ENCODE results near the gene DKC1.
"Not testable (repeated sequence)": the region's sequence is repeated elsewhere in the genome, so short reads cannot be mapped to it uniquely, and the experiment has no call there.

Gene DKC1

DNA sequence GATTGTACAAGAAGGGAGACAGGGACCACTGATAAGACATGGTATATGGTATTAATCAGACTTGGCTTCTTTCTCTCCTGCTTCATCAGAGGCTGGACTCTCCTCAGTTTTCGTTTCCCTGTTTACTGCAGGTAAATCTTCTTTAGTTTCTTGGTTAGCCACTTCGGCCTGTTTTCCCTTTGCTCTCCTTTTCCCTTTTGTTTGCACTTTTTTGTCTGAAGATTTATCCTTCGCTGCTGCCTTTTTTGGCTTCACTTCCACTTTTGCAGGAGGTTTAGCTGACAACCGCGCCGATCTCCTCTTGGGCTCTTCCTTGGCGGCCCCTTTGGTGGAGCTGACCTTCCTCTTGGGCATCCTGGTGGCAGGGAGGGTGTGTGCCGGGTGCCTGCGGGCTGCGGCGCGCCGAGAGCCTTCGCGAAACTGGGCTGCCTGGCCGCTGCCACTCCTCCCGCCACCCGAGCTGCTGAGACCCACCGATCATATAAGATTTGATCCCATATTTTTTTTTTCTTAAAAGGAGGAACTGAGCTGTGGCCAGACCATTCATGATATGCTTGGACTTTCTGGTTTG is 54.5 kb downstream of the DKC1 start:
- not testable (repeated sequence) for DNase-seq (ENCODE audit: low read depth in 2 of 3, low spot score in 2 of 3)

GRCh38 chrX:154818916-154819770 is 56.5 kb downstream of the DKC1 start:
- no peak for DNase-seq (ENCODE audit: low read depth in 2 of 3, low spot score in 2 of 3)

GRCh38 chrX:154819771-154820341 is 57.2 kb downstream of the DKC1 start:
- no peak for DNase-seq (ENCODE audit: low read depth in 2 of 3, low spot score in 2 of 3)

DNA sequence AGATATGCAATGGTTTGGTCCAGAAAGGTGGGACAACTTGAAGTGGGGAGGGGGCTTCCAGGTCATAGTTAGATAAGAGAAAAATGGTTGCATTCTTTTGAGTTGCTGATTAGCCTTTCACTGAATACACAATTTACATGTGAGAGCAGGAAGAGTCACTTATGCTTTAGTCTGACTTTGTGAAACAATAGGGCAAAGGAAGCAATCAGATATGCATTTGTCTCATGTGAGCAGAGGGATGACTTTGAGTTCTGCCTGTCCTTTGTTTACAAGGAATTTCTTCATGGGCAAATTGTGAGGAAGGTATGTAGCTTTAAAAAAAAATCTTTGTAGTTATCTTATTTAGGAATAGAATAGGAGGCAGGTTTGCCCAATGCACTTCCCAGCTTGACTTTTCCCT is 58.9 kb downstream of the DKC1 start:
- DNase-seq (ENCODE audit: low read depth in 2 of 3, low spot score in 2 of 3) = no peak

DNA sequence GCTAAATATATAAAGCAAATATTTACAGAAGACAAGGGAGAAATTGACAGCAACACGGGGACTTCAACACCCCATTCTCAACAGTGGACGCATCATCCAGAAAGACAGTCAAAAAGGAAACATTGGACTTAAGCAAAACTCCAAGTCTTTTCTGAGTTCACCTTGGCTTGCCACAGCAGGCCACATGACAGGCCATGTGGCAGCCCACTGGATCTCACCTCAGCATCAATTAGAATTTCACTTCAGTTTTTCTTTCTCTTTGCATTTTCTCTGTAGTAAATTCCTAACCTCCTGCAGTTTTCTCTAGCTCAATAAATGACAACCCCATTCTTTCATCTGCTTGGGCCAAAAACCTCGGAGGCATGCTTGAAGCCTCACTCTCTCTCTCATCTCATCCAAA is 59.4 kb downstream of the DKC1 start:
- no peak for DNase-seq (ENCODE audit: low read depth in 2 of 3, low spot score in 2 of 3)

GRCh38 chrX:154824638-154825037 is 62.0 kb downstream of the DKC1 start:
- DNase-seq (ENCODE audit: low read depth in 2 of 3, low spot score in 2 of 3) = no peak

DNA sequence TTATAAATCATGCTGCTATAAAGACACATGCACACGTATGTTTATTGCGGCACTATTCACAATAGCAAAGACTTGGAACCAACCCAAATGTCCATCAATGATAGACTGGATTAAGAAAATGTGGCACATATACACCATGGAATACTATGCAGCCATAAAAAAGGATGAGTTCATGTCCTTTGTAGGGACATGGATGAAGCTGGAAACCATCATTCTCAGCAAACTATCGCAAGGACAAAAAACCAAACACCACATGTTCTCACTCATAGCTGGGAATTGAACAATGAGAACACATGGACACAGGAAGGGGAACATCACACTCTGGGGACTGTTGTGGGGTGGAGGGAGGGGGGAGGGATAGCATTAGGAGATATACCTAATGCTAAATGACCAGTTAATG is 62.9 kb downstream of the DKC1 start:
- not testable (repeated sequence) for DNase-seq (ENCODE audit: low read depth in 2 of 3, low spot score in 2 of 3)

Measured in activated CD8-positive, alpha-beta memory T cell treated with anti-CD3 and anti-CD28 coated beads for 48 hours (primary cell).